NCI-H524 treated with DMSO at 0.1 percent for 48 hours (cell line): ENCODE measurements around the gene MS4A6E.
"Not testable (repeated sequence)": the region's sequence is repeated elsewhere in the genome, so short reads cannot be mapped to it uniquely, and the experiment has no call there.

ENCODE experiments used
- DNase-seq: peaks from one replicate; lab custom pipeline; 2025; lab: John Stamatoyannopoulos, UW

The MS4A6E gene, protein sequence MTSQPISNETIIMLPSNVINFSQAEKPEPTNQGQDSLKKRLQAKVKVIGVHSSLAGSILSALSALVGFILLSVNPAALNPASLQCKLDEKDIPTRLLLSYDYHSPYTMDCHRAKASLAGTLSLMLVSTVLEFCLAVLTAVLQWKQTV

DNA sequence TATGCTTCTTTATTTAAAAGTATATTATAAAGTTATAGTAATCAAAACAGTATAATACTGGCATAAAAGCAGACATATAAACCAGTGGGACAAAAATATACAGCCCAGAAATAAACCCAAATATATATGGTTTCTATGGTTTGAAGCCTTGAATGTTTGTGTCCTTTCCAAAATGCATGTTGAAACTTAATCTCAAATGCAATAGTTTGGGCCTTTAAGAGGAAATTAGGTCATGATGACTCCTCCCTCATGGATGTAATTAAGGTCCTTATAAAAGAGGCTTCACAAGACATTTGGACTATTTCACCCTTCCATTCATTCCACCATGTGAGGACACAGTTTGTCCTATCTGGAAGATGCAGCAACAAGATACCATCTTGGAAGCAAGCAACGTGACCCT lies at the start of gene MS4A6E:
Gene MS4A6E (plus strand): TSS at position 301 of the 400 bp plus-strand sequence. CDS start 7,641 bp downstream, outside the sequence.
- DNase-seq = no peak

DNA sequence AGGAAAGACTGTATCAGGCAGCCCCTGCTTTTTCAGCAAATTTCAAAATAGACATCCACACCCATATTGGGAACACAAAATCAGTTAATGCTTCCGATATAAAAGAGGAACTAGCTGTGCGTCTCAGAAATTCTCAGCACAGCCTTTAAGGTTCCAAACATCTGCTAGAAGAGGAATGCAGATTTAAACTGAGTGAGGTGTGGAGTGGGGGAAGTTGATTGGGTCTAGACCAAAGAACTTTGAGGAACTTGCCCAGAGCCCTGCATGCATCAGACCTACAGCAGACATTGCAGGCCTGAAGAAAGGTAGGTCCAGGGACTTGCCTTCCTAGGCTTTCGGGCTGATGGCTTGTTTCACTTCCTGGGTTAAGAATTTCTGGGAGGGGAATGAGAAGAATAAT lies 46.6 kb upstream of the MS4A6E start, which contains the start of gene MS4A4A:
Gene MS4A4A (plus strand): TSS at position 255 of the 400 bp plus-strand sequence. CDS start 10 bp downstream, at position 265.
- no peak for DNase-seq

DNA sequence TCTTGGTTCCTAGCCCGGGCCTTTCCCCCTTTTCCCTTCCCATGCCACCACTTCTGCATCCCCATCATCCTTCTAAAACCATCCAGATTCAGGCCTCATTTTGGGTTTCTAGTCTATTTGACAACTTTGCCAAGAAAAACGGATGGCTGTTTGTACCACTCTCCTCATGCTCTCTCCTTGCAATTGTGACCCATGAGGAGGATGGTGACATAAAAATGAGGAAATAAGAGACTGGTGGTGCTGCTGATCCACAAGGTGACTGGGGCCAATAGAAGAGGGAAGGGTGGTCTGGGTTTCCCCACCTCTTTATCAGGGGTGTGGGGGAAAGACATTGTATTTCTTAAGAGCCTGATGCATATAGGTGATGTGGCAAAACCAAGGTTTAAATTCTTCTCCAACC lies 45.6 kb upstream of the MS4A6E start:
- no peak for DNase-seq

DNA sequence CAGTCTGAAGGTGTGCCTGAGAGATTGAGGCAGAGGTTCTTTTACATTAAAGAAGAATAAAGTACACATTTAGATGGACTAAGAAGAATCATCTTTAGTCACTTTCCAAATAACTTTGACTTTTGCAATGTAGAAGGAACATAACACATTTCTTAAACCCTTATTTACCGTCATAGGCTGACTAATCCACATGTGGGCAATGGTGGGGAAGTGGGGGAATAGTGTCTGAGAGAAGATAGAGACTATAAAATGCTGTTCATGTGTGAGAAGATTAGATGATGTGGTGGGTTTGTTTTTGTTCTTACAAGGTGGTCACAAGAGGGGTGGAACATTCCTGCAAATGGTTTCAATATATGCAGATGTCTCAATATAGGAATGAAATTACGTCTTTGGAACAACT lies 44.8 kb upstream of the MS4A6E start:
- DNase-seq = no peak

DNA sequence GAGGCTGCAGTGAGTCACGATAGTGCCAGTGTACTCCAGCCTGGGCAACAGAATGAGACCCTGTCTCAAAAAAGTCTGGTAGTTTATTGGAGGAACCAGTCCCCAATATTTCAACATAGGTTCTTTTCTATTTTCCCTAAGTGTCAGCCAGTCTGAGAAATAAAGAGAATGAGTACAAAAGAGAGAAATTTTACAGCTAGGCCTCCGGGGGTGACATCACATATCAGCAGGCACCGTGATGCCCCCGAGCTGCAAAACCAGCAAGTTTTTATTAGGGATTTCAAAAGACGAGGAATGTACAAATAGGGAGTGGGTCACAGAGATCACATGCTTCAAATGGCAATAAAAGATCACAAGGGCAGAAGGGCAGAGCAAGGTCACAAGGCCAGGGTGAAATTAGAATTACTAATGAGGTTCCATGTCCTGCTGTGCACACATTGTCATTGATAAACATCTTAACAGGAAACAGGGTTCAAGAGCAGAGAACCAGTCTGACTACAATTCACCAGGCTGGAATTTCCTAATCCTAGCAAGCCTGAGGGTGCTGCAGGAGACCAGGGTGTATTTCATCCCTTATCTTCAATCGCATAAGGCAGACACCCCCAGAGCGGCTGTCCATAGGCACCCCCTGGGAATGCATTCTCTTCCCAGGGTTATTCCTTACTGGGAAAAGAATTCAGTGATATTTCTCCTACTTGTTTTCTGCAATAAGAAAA lies 41.5 kb upstream of the MS4A6E start:
- DNase-seq = not testable (repeated sequence)

DNA sequence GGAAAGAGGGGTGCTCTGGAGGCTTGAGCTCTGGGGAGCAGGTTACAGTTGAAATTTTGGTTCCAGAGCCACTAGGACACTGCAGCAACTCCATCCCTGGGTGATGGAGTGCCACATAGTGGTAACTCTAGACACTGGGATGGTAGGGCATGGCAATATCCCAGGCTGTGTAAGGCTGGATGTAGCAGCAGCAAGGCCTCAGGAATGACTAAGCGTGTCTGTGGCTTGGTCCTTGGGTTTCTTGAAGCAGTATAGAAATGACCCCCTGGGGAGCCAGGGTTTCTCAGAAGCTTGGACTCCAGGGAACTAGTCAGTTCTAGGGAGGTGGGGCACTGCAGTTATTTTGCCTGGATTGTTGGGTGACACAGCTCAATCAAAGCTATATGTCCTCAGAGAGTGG lies 38.5 kb upstream of the MS4A6E start:
- DNase-seq = no peak

DNA sequence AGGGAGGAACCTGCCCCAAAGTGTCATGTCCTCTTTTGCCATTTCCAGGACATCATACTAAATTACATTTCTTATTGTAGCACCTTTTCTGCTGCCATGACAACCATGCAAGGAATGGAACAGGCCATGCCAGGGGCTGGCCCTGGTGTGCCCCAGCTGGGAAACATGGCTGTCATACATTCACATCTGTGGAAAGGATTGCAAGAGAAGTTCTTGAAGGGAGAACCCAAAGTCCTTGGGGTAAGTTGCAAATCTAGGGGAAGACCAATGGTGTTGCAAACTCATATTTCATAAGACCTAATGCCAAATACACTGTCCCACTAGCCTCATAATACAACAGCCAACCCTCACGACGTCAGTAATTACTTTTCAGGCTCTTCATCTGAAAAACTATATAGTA lies 34.9 kb upstream of the MS4A6E start:
- no peak for DNase-seq

DNA sequence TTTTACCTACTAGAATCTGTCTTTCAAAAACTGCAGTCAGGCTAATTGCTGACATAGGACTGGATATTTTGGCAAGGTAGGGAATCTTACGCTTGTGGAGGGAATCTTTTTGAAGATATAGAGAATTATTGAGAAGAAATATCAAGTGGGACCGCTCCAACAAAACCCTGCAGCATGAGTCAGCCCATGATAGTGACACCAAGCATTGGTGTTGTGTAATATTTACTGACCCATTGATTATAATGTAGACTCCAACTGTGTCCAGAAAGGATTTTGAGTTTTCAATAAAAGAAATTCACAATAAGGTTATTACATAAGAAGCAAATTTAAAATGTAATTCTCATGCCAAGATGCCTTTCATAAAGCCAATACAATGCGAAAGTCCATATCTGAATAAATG lies 25.9 kb upstream of the MS4A6E start:
- no peak for DNase-seq

DNA sequence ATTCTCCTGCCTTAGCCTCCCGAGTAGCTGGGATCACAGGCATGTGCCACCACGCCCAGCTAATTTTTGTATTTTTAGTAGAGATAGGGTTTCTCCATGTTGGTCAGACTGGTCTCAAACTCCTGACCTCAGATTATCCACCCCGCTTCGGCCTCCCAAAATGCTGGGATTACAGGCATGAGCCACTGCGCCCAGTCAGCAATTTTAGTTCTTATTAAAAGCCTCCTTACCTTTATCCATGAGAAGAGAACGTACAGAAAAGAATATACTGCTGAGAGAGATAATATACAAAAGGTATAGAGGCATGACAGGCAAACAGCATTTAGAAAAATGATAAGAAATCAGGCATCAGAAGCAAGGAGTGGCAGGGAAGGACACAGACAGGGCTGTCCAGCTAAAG lies 25.2 kb upstream of the MS4A6E start:
- not testable (repeated sequence) for DNase-seq

DNA sequence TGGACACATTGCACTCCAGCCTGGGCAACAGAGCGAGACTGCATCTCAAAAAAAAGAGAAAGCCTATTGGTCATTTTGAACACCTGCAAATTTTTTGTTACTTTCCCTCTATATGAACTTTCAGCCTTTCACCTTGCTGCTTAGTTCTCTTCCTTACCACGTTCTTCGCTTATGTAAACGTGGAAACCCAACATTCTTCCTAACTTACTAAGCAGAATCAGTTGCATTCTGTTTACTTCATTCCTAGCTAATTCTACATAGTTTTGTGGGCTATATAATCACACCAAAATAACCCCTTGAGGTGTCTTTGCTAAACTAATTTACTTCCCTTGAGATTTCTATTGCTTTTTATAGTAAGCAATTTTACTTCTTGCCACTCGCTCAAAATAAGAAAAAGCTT lies 23.4 kb upstream of the MS4A6E start:
- no peak for DNase-seq

DNA sequence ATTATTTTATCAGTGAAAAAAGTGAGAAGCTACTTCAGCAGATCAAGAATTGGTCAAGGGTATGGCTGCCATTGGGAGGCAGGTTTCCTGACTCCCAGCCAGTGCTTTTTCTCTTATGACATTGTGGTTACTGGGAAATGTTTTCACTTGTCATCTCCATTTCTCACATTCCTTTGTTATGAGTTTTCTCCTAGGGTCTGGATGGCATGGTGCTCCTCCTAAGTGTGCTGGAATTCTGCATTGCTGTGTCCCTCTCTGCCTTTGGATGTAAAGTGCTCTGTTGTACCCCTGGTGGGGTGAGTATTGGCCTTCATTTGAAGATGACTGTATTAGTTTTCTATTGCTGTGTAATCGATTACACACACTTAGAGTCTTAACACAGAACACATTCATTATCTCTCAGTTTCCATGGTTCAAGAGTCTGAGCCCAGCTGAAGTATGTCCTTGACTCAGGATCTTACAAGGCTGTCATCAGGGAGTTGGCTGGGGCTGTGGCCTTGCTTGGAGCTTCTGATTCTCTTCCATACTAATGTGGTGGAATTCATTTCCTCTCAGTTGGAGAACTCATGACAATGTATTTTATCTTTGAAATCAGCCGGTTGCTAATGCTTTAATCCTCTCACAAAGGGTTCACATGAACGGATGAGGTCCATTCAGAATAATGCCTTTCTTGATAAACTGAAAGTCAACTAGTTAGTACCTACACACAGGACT lies 21.0 kb upstream of the MS4A6E start:
- DNase-seq = no peak

DNA sequence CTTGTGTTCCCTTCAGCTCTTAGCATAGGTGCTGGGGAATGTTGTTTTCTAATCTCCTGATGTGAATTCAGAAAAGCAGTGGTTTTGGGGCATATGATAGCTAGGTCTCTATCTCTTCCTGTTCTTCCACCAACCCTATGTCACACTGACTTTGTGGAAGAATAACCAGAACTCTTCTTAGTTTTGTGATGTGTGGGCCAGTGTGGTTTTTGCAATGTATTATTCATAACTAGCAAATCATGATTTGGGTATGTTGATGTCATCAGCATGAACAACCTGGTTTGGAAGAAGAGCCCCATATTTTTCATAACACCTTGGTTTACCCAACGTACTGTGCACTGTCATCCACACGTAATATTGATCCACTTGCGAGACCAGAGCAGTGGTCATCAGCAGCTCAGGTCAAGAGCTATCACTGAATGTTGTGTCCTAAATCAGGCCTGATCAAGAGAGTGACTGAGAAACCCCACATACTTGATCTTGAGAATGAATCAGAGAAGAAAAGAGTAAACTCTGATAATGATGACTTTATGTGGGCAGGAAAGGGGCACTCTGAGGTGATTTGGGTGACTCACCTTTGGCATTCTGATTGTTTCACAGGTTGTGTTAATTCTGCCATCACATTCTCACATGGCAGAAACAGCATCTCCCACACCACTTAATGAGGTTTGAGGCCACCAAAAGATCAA lies 19.4 kb upstream of the MS4A6E start:
- DNase-seq = no peak

DNA sequence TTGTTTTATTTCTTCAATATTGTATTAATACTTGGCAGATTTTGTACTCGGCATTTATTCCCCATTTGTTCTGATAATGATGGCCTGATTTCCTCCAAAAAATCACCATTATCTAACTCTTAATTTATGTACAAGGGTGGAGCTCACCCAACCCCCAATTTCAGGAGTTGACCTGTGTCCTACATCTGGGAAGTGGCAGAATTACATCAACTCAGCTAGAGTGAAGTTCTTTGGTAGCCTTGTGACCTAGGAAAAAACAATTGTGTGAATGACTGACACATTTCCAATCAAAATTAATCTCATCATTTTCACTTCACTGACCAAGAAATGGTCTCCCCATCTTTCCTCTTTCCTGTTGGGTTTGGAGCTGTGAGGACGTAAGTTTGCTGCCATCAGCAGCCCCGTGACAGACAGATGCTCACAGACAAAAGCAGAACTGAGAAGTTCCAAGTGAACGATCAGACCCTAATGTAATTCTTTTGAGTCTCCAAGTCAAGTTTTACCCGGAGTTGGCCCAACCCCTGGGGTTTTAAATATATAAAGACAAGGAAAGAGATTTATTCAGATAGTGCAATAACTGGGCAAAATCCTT lies 16.6 kb upstream of the MS4A6E start:
- no peak for DNase-seq

DNA sequence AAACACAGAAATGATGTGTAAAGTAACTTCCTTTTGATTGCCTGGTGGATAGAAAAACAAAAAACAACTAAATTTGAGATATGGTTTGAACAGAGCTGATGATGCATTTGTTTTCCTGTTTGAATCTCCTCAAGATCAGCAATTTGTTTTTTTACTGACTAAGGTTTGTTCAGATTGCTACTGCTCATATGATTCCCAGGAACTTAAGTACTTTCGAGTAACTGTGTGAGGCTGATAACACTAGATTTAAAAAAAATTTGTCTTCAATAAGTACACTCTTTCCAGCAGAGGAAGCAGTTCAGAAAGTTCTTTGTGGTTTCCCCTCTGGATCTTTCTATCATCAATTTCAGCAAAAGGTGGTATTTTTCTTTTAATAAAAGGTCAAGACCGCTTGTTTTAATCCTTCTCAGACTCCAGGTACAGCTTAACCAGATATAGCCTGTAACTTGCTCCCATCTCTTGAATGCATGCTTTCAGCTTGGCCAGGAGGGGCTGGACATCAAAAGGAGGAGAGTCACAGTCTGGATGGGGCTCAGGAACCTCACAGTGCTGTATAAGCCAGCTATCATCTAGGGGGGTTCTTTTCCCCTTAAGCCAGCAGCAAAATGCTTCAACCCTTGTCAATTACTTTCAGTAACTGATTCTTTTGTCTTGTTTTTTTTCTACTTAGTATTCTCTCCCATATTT lies 12.3 kb upstream of the MS4A6E start:
- no peak for DNase-seq

DNA sequence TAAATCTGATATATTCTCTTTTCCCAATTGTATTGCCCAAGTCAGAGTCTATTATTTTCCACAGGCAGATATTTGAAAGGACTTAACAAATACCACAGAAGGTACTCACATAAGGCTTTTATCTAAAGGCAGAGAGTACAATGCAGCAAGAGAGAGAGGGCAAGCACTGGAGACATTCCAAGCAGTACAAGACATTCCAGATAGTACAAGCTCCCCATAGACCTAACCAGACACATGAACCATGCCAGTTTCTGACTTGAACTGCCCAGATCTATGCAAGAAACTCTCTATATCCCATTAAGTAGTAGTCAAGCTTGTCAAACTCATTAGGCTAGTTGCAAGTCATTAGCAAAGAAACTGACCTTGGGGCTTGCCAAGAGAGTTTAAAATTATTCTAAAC lies 11.2 kb upstream of the MS4A6E start:
- no peak for DNase-seq

DNA sequence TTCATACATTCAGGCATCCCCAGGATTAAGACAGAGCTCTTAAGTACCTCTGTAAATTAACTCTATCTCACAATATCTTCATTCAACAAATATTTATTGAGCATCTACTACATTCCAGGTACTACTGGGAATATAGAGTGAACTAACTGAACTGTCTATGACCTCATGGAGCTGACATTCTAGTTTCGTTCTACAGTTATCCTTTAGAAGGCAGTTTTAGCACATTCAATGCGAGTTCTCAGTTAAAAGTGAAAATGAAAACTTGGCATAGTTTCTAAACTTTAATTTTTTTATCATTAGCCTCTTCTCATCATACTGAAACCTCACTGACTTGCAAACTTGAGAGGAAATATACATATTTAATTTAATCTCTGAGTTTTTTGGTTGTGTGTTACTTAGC lies 10.7 kb upstream of the MS4A6E start:
- no peak for DNase-seq

DNA sequence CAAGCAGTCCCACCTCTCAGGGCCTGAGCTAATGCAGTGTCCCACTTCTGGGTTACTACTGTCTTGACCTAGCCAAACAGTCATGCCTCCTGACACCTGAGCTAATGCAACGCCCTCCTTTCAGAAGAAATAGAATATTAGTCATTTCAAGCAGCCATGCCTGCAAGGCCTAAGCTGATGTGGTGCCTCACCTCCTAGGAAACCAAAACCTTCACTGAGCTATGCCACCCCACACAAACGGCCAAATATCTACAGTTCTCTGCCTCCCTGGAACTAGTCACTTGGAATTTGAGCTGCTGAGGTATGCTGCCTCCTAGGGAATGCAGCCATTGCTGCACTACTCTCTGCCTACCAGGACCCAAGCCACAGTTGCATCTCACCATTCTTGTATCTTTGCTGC lies 8.3 kb upstream of the MS4A6E start:
- DNase-seq = no peak

DNA sequence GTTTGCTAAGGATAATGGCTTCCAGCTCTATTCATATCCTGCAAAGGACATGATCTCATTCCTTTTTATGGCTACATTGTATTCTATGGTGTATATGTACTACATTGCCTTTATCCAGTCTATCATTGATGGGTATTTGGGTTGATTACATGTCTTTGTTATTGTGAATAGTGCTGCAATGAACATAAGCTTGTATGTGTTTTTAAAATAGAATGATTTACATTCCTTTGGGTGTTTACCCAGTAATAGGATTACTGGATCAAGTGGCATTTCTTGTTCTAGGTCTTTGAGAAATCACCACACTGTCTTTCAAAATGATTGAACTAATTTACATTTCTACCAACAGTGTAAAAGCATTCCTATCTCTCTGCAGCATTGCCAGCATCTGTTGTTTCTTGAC lies 6.0 kb upstream of the MS4A6E start:
- DNase-seq = no peak

DNA sequence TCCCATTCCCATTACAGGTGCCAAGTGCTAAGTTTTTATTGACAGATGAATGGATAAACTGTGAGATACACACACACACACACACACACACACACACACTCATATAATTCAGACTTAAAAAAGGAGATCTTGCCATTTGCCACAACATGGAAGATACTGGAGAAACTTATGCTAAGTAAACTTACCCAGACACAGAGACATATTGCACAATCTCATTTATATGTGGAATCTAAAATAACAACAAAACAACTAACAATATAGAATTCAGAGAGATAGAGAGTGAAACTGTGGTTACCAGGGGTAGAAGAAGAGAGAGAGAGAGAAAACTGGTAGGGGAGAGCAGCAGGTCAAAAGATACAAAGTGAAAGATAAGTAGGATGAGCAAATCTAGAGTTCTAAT lies 1.4 kb downstream of the MS4A6E start:
- no peak for DNase-seq

DNA sequence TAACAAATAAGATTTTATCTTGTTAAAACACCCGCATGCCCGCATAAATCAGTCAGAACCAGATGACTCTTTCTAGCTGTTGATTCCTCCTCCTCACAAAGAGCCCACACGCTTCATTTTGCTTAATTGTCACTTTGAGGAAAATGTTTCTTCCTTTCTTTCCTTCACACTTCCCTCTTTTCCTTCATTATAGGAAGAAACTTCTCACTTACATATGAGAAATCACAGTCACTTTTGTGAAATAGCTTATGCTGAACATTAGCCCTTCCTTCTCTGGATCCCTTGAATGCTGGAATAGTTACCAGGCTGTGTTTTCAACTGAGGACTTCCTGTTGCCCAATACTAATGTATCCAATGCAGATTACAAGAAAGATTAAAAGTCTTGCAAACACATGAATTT lies 5.8 kb downstream of the MS4A6E start:
- DNase-seq = no peak

DNA sequence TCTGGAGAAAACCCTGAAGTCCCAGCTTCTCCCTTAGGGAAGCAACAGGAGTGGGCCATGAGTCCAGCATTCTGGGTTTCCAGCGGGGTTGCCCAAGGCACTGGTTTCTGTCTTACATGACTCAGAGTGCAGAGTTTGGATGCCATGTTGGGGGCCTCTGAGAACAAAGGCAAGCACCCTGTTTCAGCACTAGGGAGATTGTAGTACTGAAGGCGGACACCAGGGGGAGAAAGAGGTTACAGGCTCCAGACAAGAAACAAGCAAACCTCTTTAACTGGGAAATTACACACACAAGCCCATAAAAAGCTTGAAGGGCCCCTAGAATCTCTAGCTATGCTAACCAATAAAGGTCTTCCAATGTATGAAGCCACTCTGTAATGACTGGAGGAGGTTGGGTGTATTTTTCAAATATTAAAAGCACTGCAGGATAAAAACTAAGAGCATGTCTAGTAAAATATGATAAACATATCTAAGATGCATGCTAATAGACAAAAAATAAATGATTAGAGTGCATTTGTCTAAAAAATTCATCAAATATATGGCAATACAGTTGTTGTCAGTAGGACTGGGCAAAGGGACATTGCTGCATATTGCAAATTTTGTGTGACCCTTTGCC lies 7.1 kb downstream of the MS4A6E start:
- DNase-seq = no peak
